NCI-H146 (cell line): ENCODE results near the gene GLIS1.

Source experiments
- DNase-seq: peaks from one replicate; lab custom pipeline; 2025; lab: John Stamatoyannopoulos, UW

GLIS1 gene

GRCh38 chr1:53693773-53694717 lies 44.9 kb downstream of the GLIS1 start:
- DNase-seq: no peak

GRCh38 chr1:53693339-53693738 lies 45.6 kb downstream of the GLIS1 start:
- no peak for DNase-seq

- no peak for DNase-seq
Observed at GRCh38 chr1:53691326-53691725, 47.6 kb downstream of the GLIS1 start.

GRCh38 chr1:53690411-53690810 lies 48.6 kb downstream of the GLIS1 start:
- no peak for DNase-seq

GRCh38 chr1:53689736-53690326 lies 49.1 kb downstream of the GLIS1 start:
- DNase-seq: no peak

GRCh38 chr1:53689223-53689622 lies 49.7 kb downstream of the GLIS1 start:
- DNase-seq: no peak

GRCh38 chr1:53688381-53689102 lies 50.4 kb downstream of the GLIS1 start:
- no peak for DNase-seq

- DNase-seq: no peak
Observed at GRCh38 chr1:53687901-53688300, 51.1 kb downstream of the GLIS1 start.

- no peak for DNase-seq
Observed at GRCh38 chr1:53687426-53687825, 51.5 kb downstream of the GLIS1 start.

GRCh38 chr1:53686965-53687267 lies 52.0 kb downstream of the GLIS1 start:
- no peak for DNase-seq

- no peak for DNase-seq
Observed at GRCh38 chr1:53686091-53686964, 52.6 kb downstream of the GLIS1 start.

- DNase-seq: peak; percentile 50
Observed at GRCh38 chr1:53685272-53686051, 53.5 kb downstream of the GLIS1 start.

GRCh38 chr1:53684741-53685140 lies 54.2 kb downstream of the GLIS1 start:
- DNase-seq: no peak

GRCh38 chr1:53683986-53684740 lies 54.8 kb downstream of the GLIS1 start:
- DNase-seq: peak; percentile 8

- DNase-seq: no peak
Observed at GRCh38 chr1:53682881-53683280, 56.1 kb downstream of the GLIS1 start.

- peak; percentile 66 for DNase-seq
Observed at GRCh38 chr1:53681977-53682685, 56.8 kb downstream of the GLIS1 start.

GRCh38 chr1:53681351-53681976 lies 57.5 kb downstream of the GLIS1 start:
- no peak for DNase-seq

GRCh38 chr1:53680868-53681267 lies 58.1 kb downstream of the GLIS1 start:
- no peak for DNase-seq
